ENCODE data around the gene NRM.

NRM gene

DNA sequence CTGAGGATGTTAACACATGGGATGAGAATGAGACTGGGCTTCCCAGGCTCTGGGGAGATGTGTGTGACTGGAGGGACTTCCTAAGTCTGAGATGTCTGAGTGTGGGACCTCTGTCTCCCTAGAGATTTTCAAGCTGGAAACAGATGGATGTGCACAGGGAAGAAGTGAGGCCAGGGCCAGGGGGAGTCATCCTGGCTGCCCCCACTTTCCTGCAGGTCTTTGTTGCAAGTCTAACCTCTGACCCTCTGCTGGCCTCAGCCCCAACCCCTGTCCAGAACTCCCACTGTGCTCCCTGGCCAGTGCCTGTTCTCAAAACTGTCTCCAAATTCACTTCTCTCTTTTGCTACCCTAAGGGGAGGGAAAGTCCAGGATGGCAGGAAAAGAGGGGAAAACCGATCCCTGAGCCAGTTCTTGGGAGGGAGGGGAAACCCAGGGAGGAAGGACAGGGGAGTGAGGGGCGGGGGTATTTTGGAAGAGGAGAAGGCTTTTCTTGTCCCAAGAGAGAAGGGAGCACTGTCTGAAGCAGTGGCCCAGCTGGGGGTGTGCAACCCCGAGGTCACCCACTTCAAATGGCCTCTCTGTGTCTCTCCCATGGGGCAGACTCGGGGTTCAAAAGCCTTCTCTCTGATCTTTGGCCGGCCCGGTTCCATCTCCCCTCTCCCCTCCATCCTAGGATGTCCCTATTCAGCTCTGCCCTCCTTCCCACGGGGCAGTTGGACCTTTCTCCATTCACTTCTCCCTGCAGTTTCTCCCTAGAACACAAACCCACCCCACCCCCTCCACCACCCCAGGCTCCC is 7.4 kb downstream of the NRM start:
- POLR2A ChIA-PET (ENCODE audit: low non-redundant PET) = no interaction called here
- no peak for TF ChIP-seq CTCF (conservative IDR thresholded peaks at IDR 0.05; ENCODE audit: low read depth)
- no peak for DNase-seq (ENCODE audit: low spot score)
- H3K27ac ChIP-seq = peak overlapping the region; percentile 97
- CTCF ChIA-PET = interaction anchor here (2.9 kb wide), 1 partner anchor 39 kb away, joined by 12 read pairs; no protein-coding TSS in a partner anchor

GRCh38 chr6:30682143-30683117 is 8.4 kb downstream of the NRM start:
- H3K27ac ChIP-seq = peak overlapping the region; percentile 97
- CTCF ChIA-PET = interaction anchor here (0.7 to 5.3 kb wide), 3 partner anchors 40 to 141 kb away, joined by 3 to 31 read pairs (median 27); no protein-coding TSS in a partner anchor
- no peak for TF ChIP-seq CTCF (conservative IDR thresholded peaks at IDR 0.05; ENCODE audit: low read depth)
- peak; percentile 68 for DNase-seq (ENCODE audit: low spot score)
- POLR2A ChIA-PET (ENCODE audit: low non-redundant PET) = no interaction called here

DNA sequence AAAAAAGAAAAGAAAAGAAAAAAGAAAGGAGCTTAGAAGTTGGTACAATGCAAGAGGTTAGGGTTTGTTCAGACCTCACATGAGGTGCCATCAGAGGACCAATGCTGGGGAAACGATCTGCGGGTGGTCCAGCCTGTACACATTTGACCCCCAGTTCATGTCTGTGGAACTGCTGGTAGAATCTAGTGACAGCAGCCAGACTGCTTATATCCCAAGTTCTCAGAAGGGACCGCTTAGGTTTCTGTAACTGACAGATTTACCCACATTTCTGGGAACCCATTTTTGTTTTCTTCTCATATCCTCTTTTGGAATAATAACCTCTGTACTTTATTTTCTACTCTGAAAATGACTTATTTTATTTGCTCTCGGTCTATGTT is 9.0 kb downstream of the NRM start:
- DNase-seq (ENCODE audit: low spot score) = no peak
- H3K27ac ChIP-seq = peak overlapping the region; percentile 97
- ChIA-PET CTCF (interaction anchor here (0.6 to 5.3 kb wide), 3 partner anchors 41 to 192 kb away, joined by 5 to 31 read pairs (median 27); no protein-coding TSS in a partner anchor), POLR2A (ENCODE audit: low non-redundant PET) (no interaction called here)
- TF ChIP-seq CTCF (conservative IDR thresholded peaks at IDR 0.05; ENCODE audit: low read depth) = no peak

DNA sequence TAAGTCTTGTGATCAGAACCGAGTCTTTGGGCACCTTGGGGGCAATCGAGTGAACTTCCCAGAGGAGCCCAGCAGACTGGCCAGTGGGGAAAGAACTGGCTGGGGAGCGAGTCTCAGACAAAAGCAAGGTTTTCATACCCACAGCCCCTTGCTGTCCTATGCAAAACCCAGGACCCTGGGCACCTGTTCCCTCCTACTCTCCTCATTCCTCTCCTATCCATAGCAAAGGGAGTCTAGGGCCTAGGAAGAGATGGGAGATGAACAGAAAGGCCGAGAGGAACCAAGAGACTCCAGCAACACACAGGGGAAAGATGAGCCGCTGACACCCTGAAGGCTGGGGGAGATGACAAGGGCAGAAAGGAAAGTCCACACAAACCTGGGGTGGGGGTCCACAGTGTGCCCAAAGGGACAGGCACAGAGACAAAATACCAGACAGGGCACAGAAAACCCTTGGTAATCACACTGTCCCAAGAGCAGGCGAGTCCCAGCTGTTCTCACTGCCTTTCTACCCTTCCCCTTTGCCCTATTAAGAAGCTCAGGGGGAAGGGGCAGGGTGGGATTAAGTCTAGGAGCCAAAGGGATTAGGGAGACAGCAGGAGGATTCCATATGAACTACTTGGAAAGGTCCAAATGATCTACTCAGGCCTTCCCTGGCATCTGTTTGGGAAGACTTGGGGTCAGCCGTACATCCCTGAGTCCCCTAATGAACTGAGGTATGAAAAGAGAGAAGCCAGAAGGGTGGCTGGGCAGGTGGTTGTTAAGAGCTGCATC is 10.8 kb downstream of the NRM start:
- no peak for DNase-seq (ENCODE audit: low spot score)
- ChIA-PET CTCF (interaction anchor here (0.6 to 5.3 kb wide), 6 partner anchors 8 to 50 kb away, joined by 3 to 31 read pairs (median 4); no protein-coding TSS in a partner anchor), POLR2A (ENCODE audit: low non-redundant PET) (interaction anchor here (0.7 kb wide), 1 partner anchor 146 kb away, joined by 3 read pairs; no protein-coding TSS in a partner anchor)
- TF ChIP-seq CTCF (conservative IDR thresholded peaks at IDR 0.05; ENCODE audit: low read depth) = no peak
- peak overlapping the region; percentile 97 for H3K27ac ChIP-seq

GRCh38 chr6:30678964-30679726 is 11.6 kb downstream of the NRM start:
- ChIA-PET CTCF (interaction anchor here (0.6 to 5.3 kb wide), 12 partner anchors 15 to 205 kb away, joined by 3 to 31 read pairs (median 4); partner anchors contain the start of genes DDR1 and MDC1), POLR2A (ENCODE audit: low non-redundant PET) (interaction anchor here (0.5 to 0.9 kb wide), 2 partner anchors 14 to 19 kb away, joined by 3 read pairs; no protein-coding TSS in a partner anchor)
- H3K27ac ChIP-seq = peak overlapping the region; percentile 97
- peak; percentile 92 for TF ChIP-seq CTCF (conservative IDR thresholded peaks at IDR 0.05; ENCODE audit: low read depth)
- DNase-seq (ENCODE audit: low spot score) = peak; percentile 59
